Cardiac muscle cell (in vitro differentiated cells and primary cell): Measurements from ENCODE around the gene NSG1. TPM values are rescaled to one million over a fixed set of nuclear protein-coding genes. Genes with fewer than 3 reads are reported as not detected.

Source experiments
- DNase-seq, 2 donors: peaks; one replicate each; pipeline versions ENCODE4 v3.0.0 to v3.0.0-alpha.2; 2010 to 2017; ENCODE audit warnings: low read depth in 1 of 2, low spot score in 1 of 2
- H3K27ac ChIP-seq: fragments of 200-600 bp; sonication (generic); 2 replicates; pipeline ENCODE4 v1.5.1; 2016
- H3K27me3 ChIP-seq: fragments of 200-600 bp; sonication (generic); 2 replicates; pipeline ENCODE4 v1.6.0; 2016; ENCODE audit warnings: control low read depth
- H3K36me3 ChIP-seq: fragments of 200-600 bp; sonication (generic); 2 replicates; pipeline ENCODE4 v1.5.1; 2016; ENCODE audit warnings: control low read depth
- H3K4me1 ChIP-seq: fragments of 200-600 bp; sonication (generic); 2 replicates; pipeline ENCODE4 v1.8.1; 2017; ENCODE audit warnings: low read depth, mild to moderate bottlenecking, mixed run types
- H3K4me3 ChIP-seq: fragments of 200-600 bp; sonication (generic); 2 replicates; pipeline ENCODE4 v1.5.1; 2016; ENCODE audit warnings: mild to moderate bottlenecking
- H3K9me3 ChIP-seq: fragments of 200-600 bp; sonication (generic); 2 replicates; pipeline ENCODE4 v1.5.1; 2017; ENCODE audit warnings: low read depth, mild to moderate bottlenecking, control low read depth
- CTCF ChIP-seq: IDR thresholded peaks from 2 replicates; pipeline ENCODE4 v1.5.1; 2012; ENCODE audit warnings: low read depth, mild to moderate bottlenecking, low read length
- polyA plus RNA-seq: library from polyadenylated mRNA; unstranded; fragments of >200 nt; fragmentation: Nextera tagmentation; extraction: Ambion mirVana; gene quantifications from 2 replicates; pipeline ENCODE4 v1.2.1, GENCODE V29; 2016
- total RNA-seq: library from RNA; depleted of rRNA; stranded (reverse); fragments of >200 nt; gene quantifications from 2 replicates; pipeline ENCODE4 v1.2.3, GENCODE V29; 2016

Gene NSG1
- total and polyA plus RNA-seq, 2 experiments from 2014 or later = 4.0 to 18.4 TPM

- no peak for DNase-seq
- Histone ChIP-seq H3K4me1 (no peaks in the 10 kb centered on the region), H3K9me3 (no peaks in the 10 kb centered on the region), H3K27ac (no peak overlapping the region), H3K36me3 (peaks cover 17% of the 10 kb centered on the region), H3K27me3 (no peaks in the 10 kb centered on the region), H3K4me3 (no peak overlapping the region)
- TF ChIP-seq CTCF = no peak
Measured at GRCh38 chr4:4422856-4423499, 36.1 kb downstream of the NSG1 start.

- Histone ChIP-seq H3K27ac (no peak overlapping the region), H3K4me3 (no peak overlapping the region), H3K36me3 (peaks cover 12% of the 10 kb centered on the region), H3K27me3 (no peaks in the 10 kb centered on the region), H3K9me3 (no peaks in the 10 kb centered on the region), H3K4me1 (no peaks in the 10 kb centered on the region)
- no peak for DNase-seq
- TF ChIP-seq CTCF = no peak
Measured at GRCh38 chr4:4423706-4424498, 37.0 kb downstream of the NSG1 start.

DNA sequence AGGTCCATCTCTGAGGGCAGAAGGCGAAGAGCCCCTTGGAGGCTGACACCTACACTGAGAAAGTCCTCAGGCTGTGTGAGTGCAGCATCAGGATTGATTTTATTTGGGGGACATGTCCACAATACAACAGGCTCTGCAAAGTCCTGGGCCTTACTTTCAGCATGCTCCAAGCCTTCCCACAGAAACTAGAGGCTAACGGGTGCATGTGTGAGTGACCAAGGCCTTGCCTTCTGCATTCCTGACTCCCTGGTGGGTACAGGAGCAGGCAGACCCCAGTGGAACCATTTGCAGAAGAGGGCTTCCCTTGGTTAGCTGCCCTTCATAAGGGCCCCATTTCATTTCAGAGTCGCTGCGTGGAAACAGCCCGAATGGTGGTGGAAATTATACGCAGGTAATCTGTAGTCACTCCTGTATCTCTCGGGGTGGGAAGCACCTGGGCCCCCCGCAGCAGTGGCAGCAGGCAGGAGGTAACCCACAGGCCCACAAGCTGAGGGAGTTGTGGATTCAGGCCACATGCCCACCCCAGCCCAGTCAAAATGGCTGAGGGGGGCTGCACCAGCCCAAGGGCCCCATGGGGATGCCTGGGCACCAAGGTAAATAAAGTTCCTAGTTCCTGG is 37.7 kb downstream of the NSG1 start:
- no peak for DNase-seq
- H3K27ac ChIP-seq = no peak overlapping the region
- no peak for TF ChIP-seq CTCF
- no peaks in the 10 kb centered on the region for H3K9me3 ChIP-seq
- H3K4me1 ChIP-seq = no peaks in the 10 kb centered on the region
- no peaks in the 10 kb centered on the region for H3K27me3 ChIP-seq
- peaks cover 11% of the 10 kb centered on the region for H3K36me3 ChIP-seq
- no peak overlapping the region for H3K4me3 ChIP-seq

GRCh38 chr4:4425119-4425690 is 38.3 kb downstream of the NSG1 start:
- Histone ChIP-seq H3K36me3 (peaks cover 11% of the 10 kb centered on the region), H3K27me3 (no peaks in the 10 kb centered on the region), H3K27ac (no peak overlapping the region), H3K9me3 (no peaks in the 10 kb centered on the region), H3K4me1 (no peaks in the 10 kb centered on the region), H3K4me3 (no peak overlapping the region)
- no peak for TF ChIP-seq CTCF
- DNase-seq = peak in 1 of 2 donors; percentile 6

DNA sequence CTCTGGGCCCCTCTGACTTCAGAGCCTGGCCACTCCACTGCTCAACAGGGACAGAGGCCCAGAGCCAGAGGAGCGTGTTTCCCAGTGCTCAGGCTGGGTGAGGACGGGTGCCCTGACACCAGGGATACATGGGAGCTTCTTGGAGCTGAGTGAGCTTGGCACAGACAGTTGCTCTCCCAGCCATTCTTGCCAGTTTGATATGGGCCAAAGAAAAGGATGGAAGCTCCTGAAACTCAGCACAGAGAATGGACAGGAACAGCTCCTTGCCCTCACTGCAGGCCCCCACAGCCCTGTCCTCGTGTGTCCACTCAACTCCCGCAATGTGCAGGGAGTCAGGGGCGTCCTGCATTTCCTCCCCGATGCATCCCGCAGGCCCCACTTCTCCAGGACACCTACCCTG is 38.8 kb downstream of the NSG1 start:
- TF ChIP-seq CTCF = no peak
- DNase-seq = no peak

More for the DNA sequence above, 38.8 kb downstream of the NSG1 start:
- Histone ChIP-seq H3K4me3 (no peak overlapping the region), H3K27me3 (no peaks in the 10 kb centered on the region), H3K36me3 (peaks cover 11% of the 10 kb centered on the region), H3K9me3 (no peaks in the 10 kb centered on the region), H3K4me1 (no peaks in the 10 kb centered on the region), H3K27ac (no peak overlapping the region)
